Ovary (tissue), 3 donors: ENCODE results near the gene FRMD3.

Source experiments
- EP300 ChIP-seq: sonication (generic); formaldehyde crosslinking; IDR thresholded peaks from one replicate; pipeline ENCODE4 v1.6.1; 2017; ENCODE audit warnings: antibody characterized with exemption
- POLR2A ChIP-seq: fragments of 450-650 bp; IDR thresholded peaks from one replicate; pipeline ENCODE4 v1.6.1; 2017; ENCODE audit warnings: antibody characterized with exemption, mild to moderate bottlenecking, moderate library complexity
- TF ChIP-seq, protein P1 (sequence below), 3 donors: fragments of 450-650 bp in 2 of 3; fragments of 200-600 bp in 1 of 3; IDR thresholded peaks; one replicate each; pipeline versions ENCODE4 v1.5.1 to v1.8.0; 2016 to 2022; ENCODE audit warnings: antibody characterized with exemption in 3 of 3, mild to moderate bottlenecking in 1 of 3
- donor health status: DM: no; HTN: no; CAD: no.

DNA sequence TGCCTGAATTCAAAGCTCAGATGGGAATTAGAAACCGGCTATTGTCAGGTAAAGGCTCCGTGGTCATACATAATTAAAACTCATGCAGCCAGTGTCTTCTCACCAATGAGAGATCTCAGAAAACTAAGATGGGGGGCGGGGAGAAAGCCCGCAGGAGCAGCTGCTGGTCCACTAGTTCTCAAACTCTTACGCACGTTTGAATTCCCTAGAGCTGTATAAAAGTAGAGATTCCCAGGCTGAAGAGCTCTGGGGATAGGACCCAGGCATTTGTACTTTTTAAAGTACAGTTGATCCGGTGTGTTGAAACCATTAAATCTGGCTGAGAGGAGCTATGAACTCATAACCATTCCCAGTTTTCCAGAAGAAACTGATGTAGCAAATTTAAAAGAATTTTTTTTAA is 68.5 kb downstream of the FRMD3 start:
- TF ChIP-seq, protein P1, sequence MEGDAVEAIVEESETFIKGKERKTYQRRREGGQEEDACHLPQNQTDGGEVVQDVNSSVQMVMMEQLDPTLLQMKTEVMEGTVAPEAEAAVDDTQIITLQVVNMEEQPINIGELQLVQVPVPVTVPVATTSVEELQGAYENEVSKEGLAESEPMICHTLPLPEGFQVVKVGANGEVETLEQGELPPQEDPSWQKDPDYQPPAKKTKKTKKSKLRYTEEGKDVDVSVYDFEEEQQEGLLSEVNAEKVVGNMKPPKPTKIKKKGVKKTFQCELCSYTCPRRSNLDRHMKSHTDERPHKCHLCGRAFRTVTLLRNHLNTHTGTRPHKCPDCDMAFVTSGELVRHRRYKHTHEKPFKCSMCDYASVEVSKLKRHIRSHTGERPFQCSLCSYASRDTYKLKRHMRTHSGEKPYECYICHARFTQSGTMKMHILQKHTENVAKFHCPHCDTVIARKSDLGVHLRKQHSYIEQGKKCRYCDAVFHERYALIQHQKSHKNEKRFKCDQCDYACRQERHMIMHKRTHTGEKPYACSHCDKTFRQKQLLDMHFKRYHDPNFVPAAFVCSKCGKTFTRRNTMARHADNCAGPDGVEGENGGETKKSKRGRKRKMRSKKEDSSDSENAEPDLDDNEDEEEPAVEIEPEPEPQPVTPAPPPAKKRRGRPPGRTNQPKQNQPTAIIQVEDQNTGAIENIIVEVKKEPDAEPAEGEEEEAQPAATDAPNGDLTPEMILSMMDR (IDR thresholded peaks at IDR 0.05), result no peak
- TF ChIP-seq EP300 (no peak), POLR2A (no peak)
